ENCODE data around the gene PRUNE1. TPM values are rescaled to one million over a fixed set of nuclear protein-coding genes. Genes with fewer than 3 reads are reported as not detected.

PRUNE1 gene
- polyA plus RNA-seq, 1 donor, result 47.6 TPM

DNA sequence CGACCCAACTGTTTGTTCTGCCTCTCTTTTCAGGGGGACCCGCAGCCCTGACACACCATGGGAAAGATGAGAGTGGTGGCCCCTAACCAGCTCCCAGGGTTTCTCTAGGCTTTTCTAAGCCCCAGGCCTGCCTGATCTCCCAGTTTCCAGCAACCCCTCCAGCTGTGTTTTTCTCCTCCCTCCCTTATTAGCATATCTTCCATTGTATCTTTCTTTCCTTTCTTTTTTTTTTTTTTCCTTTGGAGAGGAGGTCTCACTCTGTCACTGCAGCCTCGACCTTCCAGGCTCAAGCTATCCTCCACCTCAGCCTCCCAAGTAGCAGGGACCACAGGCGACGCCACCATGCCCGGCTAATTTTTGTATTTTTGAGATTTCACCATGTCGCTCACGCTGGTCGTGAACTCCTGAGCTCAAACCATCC, 31.8 kb upstream of the PRUNE1 start:
- DNase-seq, result no peak

DNA sequence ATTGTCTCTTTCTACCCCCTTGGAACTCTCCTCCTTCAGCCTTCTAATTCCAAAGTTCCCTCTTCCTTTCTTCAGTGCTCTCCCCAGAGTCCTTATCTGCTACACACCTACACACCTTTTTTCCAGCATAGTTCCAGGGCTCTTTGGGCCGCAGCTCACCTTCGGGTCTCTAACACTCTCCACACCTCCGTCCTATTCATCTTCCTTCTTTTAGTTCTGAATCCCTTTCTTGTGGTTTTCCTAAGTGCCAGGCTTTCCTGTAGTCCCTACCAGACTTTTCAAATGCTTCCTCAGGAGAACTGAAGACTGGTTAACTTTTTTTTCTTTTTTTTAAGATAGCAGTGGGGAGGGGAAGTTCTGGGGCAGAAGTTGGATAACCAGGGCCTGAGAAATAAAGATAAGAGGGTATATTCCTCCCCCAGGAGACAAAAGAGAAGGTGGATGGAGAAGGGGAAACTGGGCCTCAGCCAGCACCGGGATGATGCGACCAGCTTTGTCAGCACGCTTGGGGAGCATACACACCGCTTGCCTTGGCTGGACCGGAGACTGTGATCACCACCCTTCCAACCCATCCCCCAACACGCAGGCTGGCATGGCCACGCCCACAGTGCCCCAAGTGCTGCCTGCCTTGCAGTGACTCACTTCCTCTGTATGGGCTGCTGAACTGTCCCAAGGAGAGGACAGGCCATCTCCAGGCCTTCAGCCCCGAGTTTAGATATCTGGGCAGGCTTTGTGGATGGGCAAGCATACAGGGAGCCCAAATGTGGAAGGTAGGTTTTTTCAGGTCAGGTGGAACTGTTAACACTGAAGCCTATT, 31.2 kb upstream of the PRUNE1 start:
- no peak for DNase-seq

DNA sequence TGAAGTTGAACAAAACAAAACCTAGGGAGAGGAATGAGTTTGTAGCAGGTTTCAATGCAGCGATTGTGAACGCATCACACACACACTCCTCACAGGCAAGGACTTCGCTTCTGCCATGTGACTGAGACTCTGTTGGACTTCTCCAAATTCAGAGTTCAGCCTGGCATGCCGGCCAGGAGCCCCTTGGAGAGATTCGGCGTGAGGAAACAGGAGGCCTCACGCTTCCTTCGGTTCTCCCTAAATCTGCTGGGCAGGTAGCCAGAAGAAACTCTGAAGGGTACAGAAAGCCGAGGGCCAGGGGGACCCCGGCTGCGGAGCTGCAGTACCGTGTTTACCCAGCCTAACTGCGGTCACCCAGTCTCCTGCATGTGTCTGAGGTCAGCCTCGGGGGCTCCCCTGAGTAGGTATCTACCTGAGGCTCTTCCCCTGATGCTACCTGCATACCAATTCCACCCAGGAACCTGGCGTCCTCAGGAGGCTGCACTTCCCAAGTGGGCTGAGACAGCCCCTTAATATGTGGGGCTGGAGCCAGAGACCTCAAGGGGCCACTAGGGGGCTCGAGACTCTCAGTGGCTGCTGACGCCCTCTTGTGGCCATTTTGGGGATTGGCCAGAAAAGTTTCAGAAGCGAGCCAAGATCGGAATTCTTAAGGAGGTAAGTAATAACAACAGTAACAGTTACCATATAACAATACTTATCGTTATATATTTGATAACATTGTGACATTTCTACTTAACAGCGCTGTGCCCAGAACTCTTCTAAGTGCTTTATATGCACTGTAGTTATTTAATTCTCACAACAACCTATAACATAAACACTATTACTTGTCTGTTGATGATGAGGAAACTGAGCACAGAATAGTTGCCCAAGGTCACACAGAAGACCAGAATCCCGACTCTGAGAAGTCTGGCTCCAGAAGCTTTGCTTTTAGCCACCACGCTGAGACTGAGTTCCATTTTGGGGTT, 28.9 kb upstream of the PRUNE1 start:
- DNase-seq, result peak; percentile 96

DNA sequence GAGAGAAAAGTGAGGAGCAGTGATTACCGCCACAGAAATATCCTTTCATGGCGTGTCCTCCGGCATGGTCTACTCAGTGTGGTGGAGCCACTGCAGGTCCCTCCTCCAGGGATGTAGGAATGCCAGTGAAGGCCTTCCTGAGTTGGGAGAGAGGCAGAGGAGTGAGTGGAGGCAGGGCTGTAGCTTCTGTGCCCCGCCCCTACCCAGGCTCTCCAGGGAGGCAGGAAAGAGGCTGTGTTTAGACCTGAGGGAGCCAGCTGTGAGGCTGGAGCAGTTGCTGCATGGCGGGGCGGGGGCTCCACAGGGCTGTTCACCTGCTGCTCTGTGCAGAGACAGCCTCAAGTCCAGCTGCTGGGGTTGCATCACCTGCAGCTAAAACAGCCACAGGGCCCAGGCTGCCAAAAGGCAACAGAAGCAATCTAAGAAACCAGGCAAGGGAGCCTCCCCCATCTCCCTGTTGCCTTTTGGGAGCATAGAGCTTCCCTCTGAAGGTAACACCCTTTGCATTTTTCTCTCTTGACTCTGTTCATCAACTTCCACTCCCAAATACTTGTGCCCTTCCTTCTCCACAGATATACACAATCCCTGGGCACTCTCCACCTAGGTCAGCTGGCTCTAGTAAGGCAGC, 27.0 kb upstream of the PRUNE1 start:
- DNase-seq, result no peak

DNA sequence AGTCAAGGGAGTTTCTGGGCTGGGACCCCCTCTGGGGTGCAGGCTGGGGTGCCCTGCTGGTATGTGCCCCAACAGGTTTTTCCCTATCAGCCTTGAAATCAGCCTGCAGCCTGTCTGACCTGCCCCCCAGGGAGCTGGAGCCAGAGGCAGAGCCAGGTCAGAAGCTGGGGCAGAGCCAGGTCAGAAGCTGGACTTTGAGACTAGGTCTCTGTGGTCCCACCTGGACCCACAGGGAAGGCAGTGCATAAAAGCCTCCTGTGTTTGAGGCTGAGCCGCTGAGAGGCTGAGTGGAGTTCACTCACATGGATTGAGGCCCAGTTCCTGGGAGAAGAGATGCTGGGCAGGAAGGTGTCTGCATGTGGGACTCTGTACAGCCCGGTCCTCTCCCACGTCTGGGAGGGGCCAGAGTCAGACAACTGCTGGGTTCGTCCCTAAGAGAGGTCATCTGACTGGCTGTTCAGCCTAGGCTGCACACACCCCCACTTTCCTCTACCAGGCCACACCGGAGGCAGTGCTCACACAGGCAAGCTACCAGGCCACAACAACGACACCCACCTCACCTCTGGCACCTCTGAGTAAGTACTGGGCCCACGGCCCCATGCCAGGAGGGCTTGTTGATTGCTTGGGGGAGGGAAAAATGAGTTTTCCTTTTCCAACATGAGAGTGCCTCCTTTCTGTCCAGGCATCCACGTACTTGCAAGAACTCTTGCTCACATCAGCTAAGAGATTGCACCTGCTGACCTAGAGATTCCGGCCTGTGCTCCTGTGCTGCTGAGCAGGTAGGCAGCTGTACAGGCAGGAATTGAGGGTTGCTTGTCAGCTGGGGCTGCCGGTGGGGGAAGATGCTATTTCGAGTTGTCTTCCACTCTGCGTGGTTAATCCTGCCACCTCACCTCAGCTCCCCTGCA, 26.2 kb upstream of the PRUNE1 start, which contains the start of gene ANXA9:
TSS of gene ANXA9 (plus strand) at position 488 of the 908 bp plus-strand sequence. CDS start 814 bp downstream, outside the sequence.
- DNase-seq, result no peak

DNA sequence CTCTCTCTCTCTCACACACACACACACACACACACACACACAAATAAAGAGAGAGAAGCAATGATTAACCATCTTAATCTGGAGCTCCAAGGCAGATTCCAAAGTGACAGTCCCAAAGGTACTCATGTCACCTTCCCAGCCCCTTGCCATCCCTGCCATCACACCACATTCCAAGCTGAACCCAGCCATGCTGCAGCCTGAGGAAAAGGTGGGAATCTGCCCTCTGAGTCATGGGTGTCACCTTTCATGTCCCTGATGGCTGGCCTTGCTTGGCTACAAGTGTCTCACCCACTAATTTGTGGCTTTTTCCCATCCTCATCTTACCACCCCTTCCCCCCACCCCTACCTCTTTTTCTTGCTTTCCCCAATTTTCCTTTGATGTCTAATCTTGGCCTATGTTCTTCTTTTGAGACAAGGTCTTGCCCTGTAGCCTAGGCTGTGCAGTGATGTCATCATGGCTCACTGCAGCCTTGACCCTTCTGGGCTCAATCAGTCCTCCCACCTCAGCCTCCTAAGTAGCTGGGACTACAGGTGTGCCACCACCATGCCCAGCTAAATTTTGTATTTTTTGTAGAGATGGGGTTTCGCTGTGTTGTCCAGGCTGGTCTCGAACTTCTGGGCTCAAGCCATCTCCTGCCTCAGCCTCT, 22.9 kb upstream of the PRUNE1 start:
- DNase-seq, result no peak

DNA sequence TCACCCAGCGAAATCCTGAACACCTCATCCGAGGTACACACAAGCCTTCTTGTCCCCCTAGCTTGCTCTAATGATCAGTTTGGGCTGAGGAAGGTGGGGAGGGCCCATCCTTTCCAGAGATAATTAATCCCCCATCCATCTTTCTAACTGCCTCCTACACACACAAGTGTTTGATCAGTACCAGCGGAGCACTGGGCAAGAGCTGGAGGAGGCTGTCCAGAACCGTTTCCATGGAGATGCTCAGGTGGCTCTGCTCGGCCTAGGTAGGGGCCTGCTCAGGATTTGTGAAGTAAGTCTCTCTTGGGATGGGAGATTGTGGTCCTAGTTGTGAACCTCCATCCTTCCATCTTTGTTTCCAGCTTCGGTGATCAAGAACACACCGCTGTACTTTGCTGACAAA, 20.3 kb upstream of the PRUNE1 start:
- no peak for DNase-seq

DNA sequence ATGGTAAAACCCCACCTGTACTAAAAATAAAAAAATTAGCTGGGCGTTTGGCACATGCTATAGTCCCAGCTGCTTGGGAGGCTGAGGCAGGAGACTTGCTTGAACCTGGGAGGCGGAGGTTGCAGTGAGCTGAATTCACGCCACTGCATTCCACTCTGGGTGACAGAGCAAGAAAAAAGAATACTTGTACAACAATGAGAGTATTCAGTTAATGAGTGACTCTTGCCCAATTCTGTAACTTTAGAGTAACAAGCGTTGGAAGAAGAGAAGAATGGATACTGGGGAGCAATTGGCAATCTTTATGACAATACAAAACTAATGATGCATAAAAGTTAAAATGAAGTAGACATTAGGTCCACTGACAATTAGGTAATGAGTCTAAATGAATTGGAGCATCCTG, 15.6 kb upstream of the PRUNE1 start:
- DNase-seq, result no peak

DNA sequence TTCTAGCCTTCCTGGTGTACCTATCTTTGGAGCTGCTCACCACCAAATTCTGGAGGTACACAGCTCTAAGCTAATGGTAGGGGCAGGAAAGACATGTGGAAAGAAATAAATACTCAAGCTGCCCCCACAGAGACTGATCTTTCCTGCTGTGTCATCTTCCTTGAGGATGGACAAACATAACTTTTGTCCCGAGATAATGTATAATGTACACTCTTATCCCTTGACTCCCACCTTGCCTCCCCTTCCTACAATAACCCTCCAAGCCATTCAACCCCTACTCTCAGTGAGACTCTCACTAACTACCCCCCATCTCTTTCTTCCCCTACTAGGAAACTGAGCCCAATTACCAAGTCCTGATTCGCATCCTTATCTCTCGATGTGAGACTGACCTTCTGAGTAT, 14.0 kb upstream of the PRUNE1 start:
- no peak for DNase-seq

DNA sequence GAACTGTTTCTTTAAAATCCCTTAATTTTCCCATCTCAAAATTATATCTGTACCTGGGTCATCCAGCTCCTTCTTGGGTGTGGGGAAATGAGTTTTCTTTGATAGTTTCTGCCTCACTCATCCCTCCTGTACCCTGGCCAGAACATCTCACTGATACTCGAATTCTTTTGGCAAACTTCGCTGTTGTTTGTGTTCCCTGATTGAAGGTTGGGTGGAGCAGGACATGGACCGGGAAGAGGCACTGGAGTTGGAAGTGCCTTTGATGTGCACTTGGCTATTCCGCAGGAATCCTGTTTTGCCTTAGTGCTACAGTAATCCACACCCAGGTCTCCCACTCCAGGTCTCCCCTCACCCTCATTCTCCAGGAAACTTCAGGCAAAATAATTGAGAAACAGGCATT, 12.8 kb upstream of the PRUNE1 start:
- no peak for DNase-seq

DNA sequence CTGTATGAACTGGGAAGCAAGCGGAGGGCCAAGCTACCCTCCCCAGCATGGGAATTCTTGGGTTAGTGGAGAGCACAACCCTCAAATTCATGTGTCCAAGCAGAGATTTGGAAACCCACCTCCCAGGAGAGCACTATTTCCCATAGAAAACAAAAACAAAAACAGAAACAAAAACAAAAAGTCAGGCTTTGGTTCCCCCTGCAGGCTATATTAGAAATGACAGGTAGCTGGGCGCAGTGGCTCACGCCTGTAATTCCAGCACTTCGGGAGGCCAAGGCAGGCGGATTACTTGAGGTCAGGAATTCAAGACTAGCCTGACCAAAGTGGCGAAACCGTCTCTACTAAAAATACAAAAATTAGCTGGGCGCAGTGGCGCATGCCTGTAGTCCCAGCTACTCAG, 12.4 kb upstream of the PRUNE1 start:
- no peak for DNase-seq

DNA sequence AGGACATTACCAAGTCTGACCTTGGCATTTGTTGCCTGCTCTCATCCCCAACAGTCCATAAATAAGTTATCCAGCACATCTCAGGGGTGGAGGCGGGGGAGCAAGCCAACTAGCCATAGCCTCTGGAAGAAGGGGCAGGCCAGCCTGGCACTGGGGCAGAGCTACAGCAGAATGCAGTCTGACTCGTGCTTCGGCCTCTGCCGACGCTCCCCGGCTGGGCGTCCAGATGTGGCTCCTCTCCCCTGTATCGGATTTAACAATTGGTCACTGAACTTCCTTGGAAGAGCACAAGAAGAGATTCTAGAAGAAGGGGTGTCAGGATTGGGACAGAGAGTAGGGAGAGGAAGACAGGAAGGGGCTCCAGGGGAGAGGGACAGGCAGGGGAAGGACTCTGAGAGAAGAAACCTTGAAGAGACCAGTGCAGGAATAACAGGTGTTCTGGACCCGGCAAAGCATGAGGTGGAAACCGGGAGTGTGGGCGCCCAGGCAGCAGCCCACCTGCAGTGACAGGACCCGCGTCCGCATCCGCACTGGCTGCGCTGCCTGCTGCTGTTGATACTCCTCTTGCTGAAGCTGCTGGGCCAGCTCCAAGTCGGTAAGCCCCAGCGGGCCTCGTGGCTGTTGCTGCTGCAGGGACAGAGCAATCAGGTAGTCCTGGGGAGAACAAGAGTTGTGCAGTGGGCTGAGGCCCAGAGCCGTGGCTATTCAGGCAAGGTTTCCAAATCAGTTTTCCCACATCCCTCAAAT, 10.9 kb upstream of the PRUNE1 start:
- no peak for DNase-seq

DNA sequence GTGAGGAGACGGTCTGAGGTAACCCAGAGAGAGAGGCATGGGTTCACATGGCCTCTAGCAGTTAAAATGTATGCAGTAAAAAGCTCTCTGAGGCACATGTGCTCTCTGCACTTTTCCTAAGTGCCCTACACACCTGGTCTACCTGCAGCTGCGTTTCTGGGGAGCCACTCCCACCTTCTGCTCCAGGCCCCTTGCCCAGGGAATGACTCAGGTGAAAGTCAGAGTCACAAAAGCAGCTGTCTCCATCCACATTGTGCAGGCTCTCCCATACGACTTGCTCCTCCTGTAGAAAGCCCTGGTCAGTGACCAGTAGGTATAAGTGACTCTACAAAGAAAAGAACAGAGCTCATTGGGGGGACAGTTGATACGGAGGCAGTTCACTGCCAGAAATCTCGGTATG, 10.3 kb upstream of the PRUNE1 start:
- no peak for DNase-seq

DNA sequence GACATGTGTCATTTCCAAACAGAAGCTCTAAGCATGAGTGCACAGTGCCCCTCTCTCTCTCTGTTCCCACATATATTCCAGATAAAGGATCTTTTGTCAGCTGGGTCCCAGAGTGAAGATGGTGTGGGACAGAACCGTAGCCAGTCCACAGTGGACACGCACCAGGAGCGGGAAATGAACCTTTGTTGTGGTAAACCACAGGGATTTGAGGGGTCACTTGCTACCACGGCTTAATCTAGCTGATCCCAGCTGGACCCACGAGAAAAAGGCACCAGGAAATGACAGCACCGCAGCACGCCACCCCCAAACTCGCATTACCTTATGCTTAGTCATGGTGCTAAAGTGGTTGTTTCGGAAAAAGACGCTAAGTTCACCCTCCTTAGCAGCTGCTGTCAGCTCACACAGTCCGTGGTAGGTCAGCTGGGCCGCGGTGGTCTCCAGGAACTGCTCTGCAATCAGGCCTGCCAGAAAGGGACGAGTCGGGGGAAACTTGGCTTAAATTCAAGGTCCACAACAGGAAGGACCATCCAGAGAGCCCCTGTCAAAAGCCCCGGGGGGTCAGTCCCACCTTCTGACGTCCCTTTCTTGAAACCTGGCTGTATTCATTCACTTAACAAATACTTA, 9.1 kb upstream of the PRUNE1 start:
- DNase-seq, result no peak

DNA sequence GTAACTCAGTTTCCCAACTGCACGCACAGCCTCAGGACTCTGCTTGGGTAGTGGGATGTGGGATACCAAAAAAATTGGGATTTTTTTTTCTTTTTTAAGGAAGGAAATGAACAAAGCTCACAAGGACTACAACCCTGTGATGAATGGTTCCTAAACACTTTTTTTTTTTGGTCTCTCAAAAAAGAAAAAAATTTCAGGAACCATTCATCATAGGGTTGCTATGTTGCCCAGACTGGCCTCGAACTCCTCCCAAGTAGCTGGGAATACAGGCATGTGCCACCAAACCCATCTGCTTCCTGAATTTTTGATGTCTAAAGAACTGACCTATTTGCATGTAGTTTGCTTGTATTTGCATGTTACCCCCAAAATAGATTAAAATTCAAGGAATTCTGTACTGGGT, 8.3 kb upstream of the PRUNE1 start:
- no peak for DNase-seq

DNA sequence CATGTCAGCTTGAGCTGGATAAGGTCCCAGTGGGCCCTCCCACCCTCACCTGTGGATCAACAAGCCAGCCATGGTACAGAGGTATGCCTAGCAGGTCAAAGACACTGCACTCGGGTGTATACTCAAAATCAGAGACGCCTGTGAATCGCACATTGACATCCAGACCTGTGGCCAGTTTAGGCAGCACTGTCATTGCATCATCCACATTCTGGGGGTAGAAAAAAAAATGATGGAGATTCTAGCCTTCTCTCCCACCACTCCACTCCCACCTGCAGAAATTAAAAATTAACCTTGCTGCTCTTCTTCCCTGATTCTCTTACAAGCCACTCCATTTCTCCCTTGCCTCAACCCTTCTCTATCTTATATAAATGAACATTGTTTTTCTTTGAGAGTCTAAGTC, 7.8 kb upstream of the PRUNE1 start:
- DNase-seq, result no peak

DNA sequence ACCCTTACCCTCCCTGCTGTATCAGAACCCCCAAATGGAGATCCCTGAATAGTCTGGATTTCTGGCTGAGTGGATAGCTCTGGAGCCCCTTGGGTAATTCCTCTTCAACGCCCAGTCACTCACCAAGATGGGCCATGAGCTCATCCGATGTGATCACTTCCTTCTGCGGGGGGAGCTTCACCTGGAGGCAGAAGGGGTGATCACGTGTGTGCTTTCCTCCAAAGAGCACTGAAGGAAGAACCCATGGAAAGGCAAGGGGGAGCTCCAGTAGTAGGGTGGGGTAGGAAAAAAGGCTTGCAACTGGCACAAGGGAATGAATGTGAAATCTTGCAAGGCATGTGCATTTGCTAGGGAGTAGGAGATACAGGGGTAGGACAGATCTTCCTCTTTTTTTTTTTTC, 6.6 kb upstream of the PRUNE1 start:
- DNase-seq, result no peak

DNA sequence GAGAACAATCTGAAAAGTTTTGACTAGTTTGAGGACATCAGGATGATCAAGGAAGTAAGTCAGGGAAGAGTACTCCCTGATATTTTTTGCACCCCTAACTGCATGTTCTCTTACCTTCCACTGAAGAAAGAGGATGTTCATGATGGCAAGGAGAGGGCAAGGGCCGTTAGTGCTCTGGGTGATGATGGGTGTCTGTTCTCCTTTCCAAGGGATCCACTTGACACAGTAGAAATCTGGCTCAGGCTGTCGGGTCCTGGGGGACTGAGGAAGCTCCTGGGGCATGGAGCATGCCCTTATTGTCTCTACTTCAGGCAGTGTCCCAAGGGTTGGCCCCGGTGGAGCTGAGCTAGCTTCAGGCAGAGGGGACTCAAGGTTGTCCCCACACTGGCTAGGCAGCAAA, 6.2 kb upstream of the PRUNE1 start:
- DNase-seq, result no peak

DNA sequence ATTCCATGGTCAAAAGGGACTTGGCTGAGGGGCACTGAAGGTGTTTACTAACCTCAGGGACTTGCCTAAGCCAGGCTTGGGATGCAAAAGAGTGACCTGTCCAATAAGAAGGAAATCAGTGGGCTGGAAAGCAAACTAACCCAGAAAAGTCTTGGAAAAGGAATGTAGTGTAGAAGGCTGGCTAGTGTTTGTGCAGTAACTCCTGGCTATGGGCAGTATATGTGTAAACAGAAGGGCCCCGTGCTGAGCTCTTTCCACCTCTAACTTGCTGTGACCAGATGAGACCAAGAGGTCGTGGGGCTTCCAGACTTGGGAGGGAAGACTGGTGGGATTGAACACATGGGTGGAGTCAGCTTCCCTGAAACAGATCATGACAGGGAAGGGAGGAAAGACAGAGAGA, 5.6 kb upstream of the PRUNE1 start:
- no peak for DNase-seq

DNA sequence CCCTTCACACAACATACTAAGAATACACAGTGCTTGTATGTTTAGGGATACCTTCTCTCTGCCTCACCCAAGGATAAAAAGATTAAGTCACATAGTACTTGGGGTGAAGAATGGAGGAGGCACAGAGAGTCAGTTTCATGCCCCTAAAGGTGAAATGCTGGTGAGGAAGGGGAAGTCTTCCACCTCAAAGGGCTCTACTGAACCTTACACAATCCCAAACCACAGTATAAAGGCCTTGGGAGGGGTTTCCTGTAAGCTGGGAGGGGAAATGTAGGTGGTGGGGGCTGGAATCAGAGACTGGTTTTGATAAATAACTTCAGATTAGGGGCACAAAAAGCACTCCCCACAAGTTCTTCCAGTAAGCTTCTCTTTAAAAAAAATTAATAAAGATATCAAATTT, 5.1 kb upstream of the PRUNE1 start:
- no peak for DNase-seq
